Retinal pigment epithelial cell (primary cell): ENCODE results near the gene GCK.

Source experiments
- DNase-seq: peaks from one replicate; pipeline ENCODE4 v3.0.0-alpha.2; 2010; ENCODE audit warnings: low read depth
- H3K4me3 ChIP-seq: 2 replicates; pipeline ENCODE4 v1.5.1; 2011; ENCODE audit warnings: mild to moderate bottlenecking, low read length, control low read depth, moderate library complexity
- TF ChIP-seq, protein P1 (sequence below): conservative IDR thresholded peaks from 2 replicates; pipeline ENCODE4 v1.5.1; 2011; ENCODE audit warnings: low read depth, low read length, control low read depth, inconsistent platforms

Gene GCK

DNA sequence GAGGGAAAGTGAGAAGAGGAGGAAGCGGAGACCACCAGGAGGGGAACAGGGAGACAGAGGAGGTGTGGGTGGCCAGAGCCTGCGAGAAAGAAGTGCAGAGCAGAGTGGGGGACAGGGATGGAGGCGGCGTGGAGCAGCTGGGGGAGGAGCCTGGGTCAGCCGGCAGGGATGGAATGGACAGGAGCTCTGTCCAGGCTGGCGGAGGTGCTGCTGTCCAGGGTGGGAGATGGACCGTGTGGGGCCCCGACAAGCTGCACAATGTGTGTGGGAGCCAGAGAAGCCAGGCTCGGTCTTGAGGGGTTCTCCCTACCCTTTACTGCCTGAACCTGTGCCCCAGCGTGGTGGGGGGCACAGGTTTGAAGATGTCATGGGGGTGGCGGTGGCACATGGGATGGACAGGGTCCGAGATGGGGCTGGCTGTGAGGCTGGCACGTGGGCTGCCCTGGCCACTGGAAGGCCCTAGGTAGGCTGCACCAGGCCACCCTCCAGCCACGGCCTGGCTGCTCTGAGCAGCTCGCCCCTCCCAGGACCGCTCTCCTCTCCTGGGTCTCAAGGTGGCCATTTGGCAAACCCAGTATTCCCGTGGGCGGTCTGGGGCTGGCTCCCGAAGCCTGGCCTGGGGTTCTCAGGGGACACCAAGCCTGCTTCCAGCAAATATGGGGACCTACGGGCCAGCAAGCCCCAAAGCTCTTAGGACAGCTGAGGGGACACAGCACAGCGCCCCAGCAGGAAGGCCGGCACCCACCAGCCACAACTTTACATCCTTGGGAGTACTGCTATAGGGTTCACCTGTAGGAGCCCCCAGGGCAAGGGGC is 43.9 kb upstream of the GCK start:
- TF ChIP-seq, protein P1, sequence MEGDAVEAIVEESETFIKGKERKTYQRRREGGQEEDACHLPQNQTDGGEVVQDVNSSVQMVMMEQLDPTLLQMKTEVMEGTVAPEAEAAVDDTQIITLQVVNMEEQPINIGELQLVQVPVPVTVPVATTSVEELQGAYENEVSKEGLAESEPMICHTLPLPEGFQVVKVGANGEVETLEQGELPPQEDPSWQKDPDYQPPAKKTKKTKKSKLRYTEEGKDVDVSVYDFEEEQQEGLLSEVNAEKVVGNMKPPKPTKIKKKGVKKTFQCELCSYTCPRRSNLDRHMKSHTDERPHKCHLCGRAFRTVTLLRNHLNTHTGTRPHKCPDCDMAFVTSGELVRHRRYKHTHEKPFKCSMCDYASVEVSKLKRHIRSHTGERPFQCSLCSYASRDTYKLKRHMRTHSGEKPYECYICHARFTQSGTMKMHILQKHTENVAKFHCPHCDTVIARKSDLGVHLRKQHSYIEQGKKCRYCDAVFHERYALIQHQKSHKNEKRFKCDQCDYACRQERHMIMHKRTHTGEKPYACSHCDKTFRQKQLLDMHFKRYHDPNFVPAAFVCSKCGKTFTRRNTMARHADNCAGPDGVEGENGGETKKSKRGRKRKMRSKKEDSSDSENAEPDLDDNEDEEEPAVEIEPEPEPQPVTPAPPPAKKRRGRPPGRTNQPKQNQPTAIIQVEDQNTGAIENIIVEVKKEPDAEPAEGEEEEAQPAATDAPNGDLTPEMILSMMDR: no peak

DNA sequence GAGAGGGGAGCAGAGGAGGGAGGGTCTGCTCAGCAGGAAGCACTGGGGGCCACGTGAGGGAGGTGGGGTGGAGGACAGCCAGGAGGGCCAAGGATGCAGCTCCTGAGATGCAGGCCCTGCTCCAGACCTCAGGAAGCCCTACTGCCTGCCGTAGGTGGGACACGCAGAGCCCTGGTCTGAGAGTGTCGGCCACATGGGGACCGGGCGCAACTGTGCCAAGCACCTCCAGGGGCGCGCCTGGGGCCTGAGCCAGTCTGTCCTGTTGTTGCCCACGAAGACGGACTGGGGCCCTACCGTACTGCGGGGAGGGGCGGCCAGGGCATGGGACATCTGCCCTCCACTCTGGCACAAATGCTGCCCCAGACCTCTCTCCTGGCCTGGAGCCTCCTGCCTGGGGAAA is 43.2 kb upstream of the GCK start:
- no peak for DNase-seq
- H3K4me3 ChIP-seq: no peak overlapping the region
- TF ChIP-seq, protein P1: no peak

More for the DNA sequence above, 43.9 kb upstream of the GCK start:
- no peak for DNase-seq
- no peak overlapping the region for H3K4me3 ChIP-seq

DNA sequence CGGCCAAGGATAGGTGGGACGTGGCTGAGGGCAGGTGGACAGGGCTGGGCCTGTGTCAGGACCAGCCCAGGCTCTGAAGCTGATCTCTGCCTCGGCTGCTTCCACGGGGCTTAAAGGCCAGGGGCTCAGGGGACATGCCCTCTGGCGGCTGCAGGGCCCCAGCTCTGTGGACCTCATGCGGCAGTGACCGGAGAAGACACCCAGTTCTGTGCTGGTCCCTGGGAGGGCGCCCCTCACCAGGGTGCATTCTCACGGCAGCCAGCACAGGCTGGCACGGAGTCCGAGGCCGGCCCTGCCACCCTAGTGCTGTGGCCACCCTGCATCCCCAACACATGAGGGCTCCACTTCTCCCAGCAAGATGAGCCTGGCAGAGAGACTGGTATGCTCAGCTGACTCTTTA is 41.8 kb upstream of the GCK start:
- TF ChIP-seq, protein P1: peak; percentile 34
- no peak overlapping the region for H3K4me3 ChIP-seq
- no peak for DNase-seq

DNA sequence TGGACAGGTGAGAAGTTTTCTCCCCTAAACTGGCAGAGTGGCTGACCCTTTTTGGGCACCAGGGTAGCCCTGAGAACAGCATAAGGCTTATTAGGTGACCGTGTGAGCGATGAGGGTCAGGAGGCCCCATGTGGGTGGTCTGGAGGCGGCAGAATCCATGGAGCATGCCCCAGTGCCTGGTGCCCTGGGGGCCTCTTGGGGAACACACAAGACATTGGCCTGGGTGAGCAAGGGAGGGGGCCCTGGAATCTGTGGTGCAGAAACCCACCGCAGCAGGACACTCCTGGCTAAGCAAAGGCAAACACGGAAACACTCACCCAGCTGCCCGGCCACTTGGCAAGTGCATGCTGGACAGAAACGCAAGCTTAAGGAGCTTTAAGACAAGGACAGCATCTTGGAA is 41.0 kb upstream of the GCK start:
- TF ChIP-seq, protein P1: no peak
- no peak overlapping the region for H3K4me3 ChIP-seq
- DNase-seq: no peak

DNA sequence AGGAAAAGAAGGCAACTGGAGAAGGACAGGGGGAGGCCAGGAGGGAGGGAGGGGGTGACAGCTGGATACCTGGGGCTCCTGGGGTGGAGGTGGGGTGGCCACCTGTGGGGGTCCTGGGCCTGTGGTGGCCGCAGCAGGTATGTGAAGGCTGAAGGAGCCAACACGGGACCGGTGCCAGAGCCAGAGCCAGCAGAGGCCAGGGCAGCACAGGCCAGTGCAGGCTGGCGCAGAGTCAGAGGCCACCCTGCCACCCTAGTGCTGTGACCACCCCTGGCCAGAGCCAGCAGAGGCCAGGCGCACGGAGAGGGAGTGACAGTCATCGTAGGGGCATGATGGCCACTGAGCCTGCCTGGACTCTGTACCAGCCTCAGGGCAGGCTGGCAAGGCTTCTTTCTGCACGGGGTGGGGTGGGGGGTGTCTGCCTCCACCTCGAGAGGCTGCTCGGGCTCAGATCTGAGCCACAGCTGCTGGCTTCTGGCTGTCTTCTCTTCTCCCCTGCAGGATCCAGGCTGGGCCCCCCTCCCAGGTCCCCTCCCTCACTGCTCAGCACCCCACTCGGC is 40.4 kb upstream of the GCK start:
- DNase-seq: no peak
- TF ChIP-seq, protein P1: no peak
- no peak overlapping the region for H3K4me3 ChIP-seq

DNA sequence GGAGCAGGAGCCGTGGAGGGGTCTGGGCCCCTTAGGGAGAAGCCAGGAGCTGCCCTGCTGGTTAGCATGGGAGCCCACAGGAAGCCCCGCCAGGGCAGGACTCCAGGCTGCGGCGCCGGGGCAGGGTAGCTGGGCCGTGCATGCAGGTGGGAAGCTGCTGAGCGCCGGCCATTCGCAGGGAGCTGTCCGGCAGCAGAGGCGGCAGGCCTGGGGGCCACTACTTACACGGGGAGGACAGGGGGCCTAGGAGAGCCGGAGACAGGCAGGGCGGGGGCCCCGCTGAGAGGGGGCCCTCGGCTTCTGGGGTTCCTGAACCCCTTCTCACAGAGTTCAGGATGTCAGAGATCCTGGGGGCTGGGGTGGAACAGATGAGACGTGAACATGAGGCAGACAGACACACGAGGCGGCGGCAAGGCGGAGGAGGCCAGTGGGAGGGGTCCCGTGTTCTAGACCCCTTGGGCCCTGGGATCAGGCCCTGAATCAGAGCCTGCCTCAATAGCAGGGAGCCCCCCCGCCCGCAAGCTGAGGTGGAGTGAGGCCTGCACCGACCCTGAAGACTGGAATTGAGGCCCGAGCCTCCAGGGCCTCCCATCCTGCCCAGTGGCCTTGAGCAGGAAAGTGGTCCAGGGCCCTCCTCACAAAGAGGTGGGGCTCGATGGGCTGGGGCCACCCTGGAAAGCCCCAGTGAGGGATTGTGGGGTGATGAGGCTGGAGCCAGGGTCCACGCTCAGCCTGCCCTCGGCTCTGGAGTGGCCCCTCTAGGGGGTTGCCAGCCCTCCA is 39.5 kb upstream of the GCK start:
- TF ChIP-seq, protein P1: no peak
- H3K4me3 ChIP-seq: no peak overlapping the region
- DNase-seq: no peak
